GM12801 (cell line): Measurements from ENCODE around the gene EFNB1.

Experiments
- TF ChIP-seq, protein P1 (sequence below): IDR thresholded peaks from one replicate; pipeline ENCODE4 v1.5.1; 2011; ENCODE audit warnings: control low read depth; ENCODE audit not compliant: insufficient read length; ENCODE audit errors: extremely low read depth

Gene EFNB1

DNA sequence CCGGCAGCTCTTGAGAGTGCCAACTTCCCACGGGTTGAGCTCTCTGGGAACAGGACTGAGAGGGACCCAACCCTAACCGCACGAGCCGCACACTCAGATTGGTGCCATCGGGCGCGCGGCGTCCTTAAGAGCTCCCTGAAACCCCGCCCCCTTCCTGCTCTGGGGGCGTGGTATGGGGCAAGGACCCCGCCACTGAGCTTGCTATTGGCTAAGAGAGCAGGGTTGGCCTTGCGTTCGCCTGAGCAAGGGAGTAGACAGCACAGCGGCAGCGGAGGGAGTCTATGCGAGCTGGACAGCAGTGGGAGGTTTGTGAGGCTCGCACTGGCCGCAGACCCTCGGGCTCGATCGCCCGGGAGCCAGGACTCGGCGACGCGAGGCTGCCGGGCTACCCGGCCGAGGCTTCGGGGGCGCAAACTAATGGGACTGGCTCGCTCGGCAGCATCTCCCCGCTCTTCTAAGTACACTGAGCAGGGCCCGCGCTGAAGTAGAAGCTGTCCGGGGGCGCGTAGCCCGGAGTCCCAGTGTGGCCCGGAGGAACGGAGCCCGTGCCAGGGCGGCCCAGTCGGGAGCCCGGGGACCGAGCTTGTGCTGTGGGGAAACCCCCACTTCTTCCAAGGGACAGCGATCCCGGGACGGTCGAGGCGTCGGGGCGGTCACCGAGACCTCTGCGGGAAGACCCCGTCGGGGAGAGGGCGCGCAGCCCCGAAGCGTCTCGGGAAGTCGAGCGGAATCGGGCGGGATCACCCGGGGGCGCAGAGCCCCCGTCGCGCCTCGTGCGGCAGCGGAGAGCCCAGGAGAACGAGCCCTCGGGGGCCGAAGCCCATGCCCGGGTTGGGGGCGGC lies at the start of gene EFNB1:
EFNB1 (plus strand) TSS at position 282 of the 842 bp plus-strand sequence. CDS start 756 bp downstream, outside the sequence.
- TF ChIP-seq, protein P1, sequence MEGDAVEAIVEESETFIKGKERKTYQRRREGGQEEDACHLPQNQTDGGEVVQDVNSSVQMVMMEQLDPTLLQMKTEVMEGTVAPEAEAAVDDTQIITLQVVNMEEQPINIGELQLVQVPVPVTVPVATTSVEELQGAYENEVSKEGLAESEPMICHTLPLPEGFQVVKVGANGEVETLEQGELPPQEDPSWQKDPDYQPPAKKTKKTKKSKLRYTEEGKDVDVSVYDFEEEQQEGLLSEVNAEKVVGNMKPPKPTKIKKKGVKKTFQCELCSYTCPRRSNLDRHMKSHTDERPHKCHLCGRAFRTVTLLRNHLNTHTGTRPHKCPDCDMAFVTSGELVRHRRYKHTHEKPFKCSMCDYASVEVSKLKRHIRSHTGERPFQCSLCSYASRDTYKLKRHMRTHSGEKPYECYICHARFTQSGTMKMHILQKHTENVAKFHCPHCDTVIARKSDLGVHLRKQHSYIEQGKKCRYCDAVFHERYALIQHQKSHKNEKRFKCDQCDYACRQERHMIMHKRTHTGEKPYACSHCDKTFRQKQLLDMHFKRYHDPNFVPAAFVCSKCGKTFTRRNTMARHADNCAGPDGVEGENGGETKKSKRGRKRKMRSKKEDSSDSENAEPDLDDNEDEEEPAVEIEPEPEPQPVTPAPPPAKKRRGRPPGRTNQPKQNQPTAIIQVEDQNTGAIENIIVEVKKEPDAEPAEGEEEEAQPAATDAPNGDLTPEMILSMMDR, result no peak

DNA sequence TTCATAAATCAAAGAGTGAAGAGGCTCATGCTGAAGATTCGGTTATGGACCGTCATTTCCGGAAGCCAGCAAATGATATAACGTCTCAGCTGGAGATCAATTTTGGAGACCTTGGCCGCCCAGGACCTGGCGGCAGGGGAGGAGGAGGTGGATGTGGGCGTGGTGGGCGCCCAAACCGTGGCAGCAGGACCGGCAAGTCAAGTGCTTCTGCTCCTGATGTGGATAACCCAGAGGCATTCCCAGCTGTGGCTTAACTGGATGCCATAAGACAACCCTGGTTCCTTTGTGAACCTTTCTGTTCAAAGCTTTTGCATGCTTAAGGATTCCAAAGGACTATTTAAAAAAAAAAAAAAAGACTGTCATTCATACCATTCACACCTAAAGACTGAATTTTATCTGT lies 44.0 kb upstream of the EFNB1 start:
- TF ChIP-seq, protein P1, result no peak

DNA sequence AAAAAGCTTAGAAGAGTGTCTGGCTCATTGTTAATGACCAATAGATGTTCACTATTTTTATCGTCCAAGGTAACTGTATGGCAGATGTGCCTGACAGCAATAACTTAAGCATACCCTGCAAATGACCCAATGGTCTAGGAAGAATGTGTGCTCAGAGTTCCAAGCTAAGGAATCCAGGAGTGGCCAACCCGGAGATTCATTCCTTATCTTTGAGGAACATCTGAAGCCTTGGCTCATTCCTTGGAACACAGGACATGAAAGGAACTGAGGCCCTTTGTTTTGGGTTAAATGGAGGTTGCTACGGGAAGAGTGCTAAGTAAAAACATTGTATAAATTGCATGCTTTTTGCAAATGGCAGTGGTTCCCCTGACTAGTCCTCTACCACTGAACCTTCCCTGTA lies 38.9 kb upstream of the EFNB1 start:
- TF ChIP-seq, protein P1, result no peak

- TF ChIP-seq, protein P1, result no peak
Observed at GRCh38 chrX:68792083-68792482, 36.7 kb upstream of the EFNB1 start.

DNA sequence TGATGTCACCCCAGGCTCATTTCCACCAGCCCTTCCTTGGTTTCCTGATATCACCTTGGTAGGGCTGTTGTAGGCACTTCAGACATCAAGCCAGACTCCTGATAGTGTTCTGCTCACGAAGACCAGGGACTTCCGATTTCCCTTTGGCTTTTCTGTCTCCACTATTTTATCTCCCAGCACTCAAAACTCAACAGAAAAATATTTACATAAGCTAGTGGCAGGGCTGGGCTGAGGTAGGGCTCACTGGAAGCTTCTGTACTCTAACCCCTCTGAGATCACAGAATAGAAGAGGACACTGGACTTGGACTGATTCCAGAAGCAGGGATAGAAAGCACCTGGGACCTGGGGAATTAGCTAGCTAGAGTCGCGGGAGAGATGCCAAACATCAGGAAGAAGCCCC lies 34.4 kb upstream of the EFNB1 start:
- TF ChIP-seq, protein P1, result no peak

DNA sequence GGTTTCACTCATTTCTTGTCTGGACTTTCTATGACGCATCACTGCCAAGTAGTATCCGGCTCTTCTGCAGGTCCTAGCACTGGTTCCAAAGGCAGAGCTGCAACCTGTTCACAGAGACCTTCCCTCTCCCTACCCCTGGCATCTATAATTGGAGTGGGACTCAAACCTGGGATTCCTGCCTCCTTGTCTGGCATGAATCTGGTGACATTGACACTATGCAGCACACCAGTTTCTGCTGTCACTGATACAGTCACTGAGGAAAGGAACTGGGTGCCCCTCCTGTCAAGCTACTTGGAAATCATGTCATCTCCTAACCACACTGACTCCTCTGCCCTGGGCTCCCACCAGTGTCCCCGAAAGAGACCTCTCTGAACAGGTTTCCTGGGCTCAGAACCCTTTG lies 33.1 kb upstream of the EFNB1 start:
- TF ChIP-seq, protein P1, result no peak

DNA sequence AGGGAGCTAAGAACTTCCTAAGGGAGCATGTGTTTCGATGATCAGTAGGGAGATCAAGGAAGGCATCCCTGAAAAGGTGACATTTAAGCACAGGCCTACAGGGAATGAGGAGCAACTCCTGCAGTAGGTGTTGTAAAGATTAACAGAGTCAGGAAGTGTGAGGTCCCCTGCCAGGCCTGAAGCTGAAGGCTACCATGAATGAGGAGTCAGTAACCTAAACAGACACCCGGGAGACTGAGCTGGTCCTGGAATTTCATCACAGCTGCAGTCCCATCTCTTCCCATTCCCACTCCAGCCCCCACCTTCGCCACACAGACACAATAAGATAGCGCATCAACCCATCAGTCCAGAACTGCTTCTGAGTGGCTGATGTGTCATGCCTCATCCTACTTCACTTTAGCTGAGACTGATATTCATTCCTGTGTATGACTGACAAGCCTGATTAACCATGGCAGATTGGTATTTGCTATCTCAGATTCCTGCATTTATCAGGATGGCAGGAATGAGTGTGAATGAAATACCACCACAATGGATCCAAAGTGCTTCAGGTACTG lies 27.0 kb upstream of the EFNB1 start:
- TF ChIP-seq, protein P1, result no peak
